IMR-90 (cell line): ENCODE data around the gene TPD52L2. TPM values are rescaled to one million over a fixed set of nuclear protein-coding genes. Genes with fewer than 3 reads are reported as not detected.

Experiments used
- ATAC-seq: fragments of 200-7000 bp; cut with Tn5 transposase; 2 replicates; pipeline ENCODE4 v1.9.1; 2020; ENCODE audit warnings: low read depth, mild to moderate bottlenecking, moderate library complexity
- BruUV-seq: library from RNA; stranded (reverse); fragments of 400-500 nt; replicated peaks from 2 replicates; lab custom pipeline; 2021; lab: Mats Ljungman, UMichigan
- CTCF ChIA-PET: fragments of 300-600 bp; formaldehyde crosslinking; extraction: SDS; loops from one replicate; lab custom pipeline; 2021; ENCODE audit warnings: antibody characterized with exemption; lab: Yijun Ruan, JAX
- POLR2A ChIA-PET: fragments of 300-600 bp; sonication (Branson Sonifier 250); formaldehyde crosslinking; loops from one replicate; lab custom pipeline; 2022; ENCODE audit warnings: antibody characterized with exemption; ENCODE audit not compliant: unreplicated experiment; lab: Charles Lee
- DNase-seq: peaks from one replicate; pipeline ENCODE4 v3.0.0; 2013
- H2AFZ ChIP-seq: replicated peaks from 2 replicates; pipeline ENCODE3; 2013; ENCODE audit warnings: low read length, mild to moderate bottlenecking; ENCODE audit not compliant: poor library complexity
- H2AK5ac ChIP-seq: 2 replicates; pipeline ENCODE4 v1.6.1; 2013; ENCODE audit warnings: low read depth, low read length, inconsistent platforms
- H2AK9ac ChIP-seq: replicated peaks from 2 replicates; pipeline ENCODE3; 2013; ENCODE audit warnings: mild to moderate bottlenecking, low read depth, low read length, moderate library complexity; ENCODE audit not compliant: poor library complexity
- H2BK120ac ChIP-seq: 2 replicates; pipeline ENCODE4 v1.6.1; 2013; ENCODE audit warnings: low read depth, low read length, inconsistent platforms
- H2BK15ac ChIP-seq: 3 replicates; pipeline ENCODE4 v1.6.1; 2013; ENCODE audit warnings: low read depth, low read length, inconsistent platforms
- H2BK20ac ChIP-seq: 2 replicates; pipeline ENCODE4 v1.6.1; 2013; ENCODE audit warnings: low read depth, mild to moderate bottlenecking, inconsistent platforms, low read length, moderate library complexity
- H2BK5ac ChIP-seq: 2 replicates; pipeline ENCODE4 v1.6.1; 2013; ENCODE audit warnings: mild to moderate bottlenecking, low read depth, low read length, inconsistent platforms; ENCODE audit not compliant: poor library complexity, severe bottlenecking
- H3K14ac ChIP-seq: replicated peaks from 2 replicates; pipeline ENCODE4 v1.6.1; 2013; ENCODE audit warnings: low read depth, low read length, inconsistent platforms
- H3K18ac ChIP-seq: 2 replicates; pipeline ENCODE4 v1.6.1; 2013; ENCODE audit warnings: low read depth, low read length, control low read depth
- H3K23ac ChIP-seq: 2 replicates; pipeline ENCODE4 v1.6.1; 2013; ENCODE audit warnings: low read depth, low read length, inconsistent platforms
- H3K27ac ChIP-seq: 2 replicates; pipeline ENCODE4 v1.5.1; 2013; ENCODE audit warnings: mild to moderate bottlenecking, control low read depth, low read length; ENCODE audit not compliant: insufficient read depth
- H3K27me3 ChIP-seq: 2 replicates; pipeline ENCODE4 v1.6.1; 2013; ENCODE audit warnings: low read length; ENCODE audit not compliant: control insufficient read depth, insufficient read depth
- H3K36me3 ChIP-seq: 2 replicates; pipeline ENCODE4 v1.6.1; 2013; ENCODE audit warnings: low read length, mixed read lengths; ENCODE audit not compliant: control insufficient read depth, insufficient read depth
- H3K4ac ChIP-seq: 2 replicates; pipeline ENCODE4 v1.6.1; 2013; ENCODE audit warnings: low read depth, low read length, inconsistent platforms
- H3K4me1 ChIP-seq: 2 replicates; pipeline ENCODE4 v1.6.1; 2013; ENCODE audit warnings: low read length, mixed read lengths; ENCODE audit not compliant: control insufficient read depth, insufficient read depth
- H3K4me2 ChIP-seq: 2 replicates; pipeline ENCODE4 v1.6.1; 2013; ENCODE audit warnings: low read depth, mild to moderate bottlenecking, control low read depth, low read length, moderate library complexity
- H3K4me3 ChIP-seq: 2 replicates; pipeline ENCODE4 v1.5.1; 2013; ENCODE audit warnings: low read depth, mild to moderate bottlenecking, control low read depth, low read length, moderate library complexity; ENCODE audit not compliant: insufficient read depth
- H3K56ac ChIP-seq: 2 replicates; pipeline ENCODE4 v1.6.1; 2013; ENCODE audit warnings: low read length, inconsistent platforms; ENCODE audit not compliant: insufficient read depth; ENCODE audit errors: extremely low read depth
- H3K79me1 ChIP-seq, 2 experiments: 2 replicates each; pipeline ENCODE4 v1.6.1; 2013; ENCODE audit warnings: low read length in 2 of 2, inconsistent platforms in 1 of 2, low read depth in 1 of 2
- H3K9ac ChIP-seq: 2 replicates; pipeline ENCODE4 v1.6.1; 2013; ENCODE audit warnings: low read depth, low read length, control low read depth
- H3K9me1 ChIP-seq: 2 replicates; pipeline ENCODE4 v1.6.1; 2013; ENCODE audit warnings: low read length, inconsistent platforms; ENCODE audit not compliant: insufficient read depth
- H3K9me3 ChIP-seq: 2 replicates; pipeline ENCODE4 v1.6.1; 2013; ENCODE audit warnings: low read length; ENCODE audit not compliant: control insufficient read depth, insufficient read depth
- H4K20me1 ChIP-seq: 2 replicates; pipeline ENCODE4 v1.6.1; 2013; ENCODE audit warnings: low read length, inconsistent platforms; ENCODE audit not compliant: insufficient read depth
- H4K5ac ChIP-seq: 2 replicates; pipeline ENCODE4 v1.6.1; 2013; ENCODE audit warnings: mild to moderate bottlenecking, low read depth, low read length, control low read depth
- H4K8ac ChIP-seq, 2 experiments: 2 replicates each; pipeline ENCODE4 v1.6.1; 2013; ENCODE audit warnings: low read depth in 2 of 2, low read length in 2 of 2, control low read depth in 1 of 2, inconsistent platforms in 1 of 2
- H4K91ac ChIP-seq: 2 replicates; pipeline ENCODE4 v1.6.1; 2013; ENCODE audit warnings: low read depth, low read length, inconsistent platforms; ENCODE audit not compliant: insufficient read depth
- BHLHE40 ChIP-seq: fragments of 150-350 bp; IDR thresholded peaks from 2 replicates; pipeline ENCODE4 v1.6.1; 2016; ENCODE audit warnings: mild to moderate bottlenecking, low read depth, low read length
- CEBPB ChIP-seq: IDR thresholded peaks from 2 replicates; pipeline ENCODE4 v1.6.1; 2012; ENCODE audit warnings: low read depth, low read length, improper control_type of control experiment
- CHD1 ChIP-seq: IDR thresholded peaks from 2 replicates; pipeline ENCODE4 v1.6.1; 2012; ENCODE audit warnings: low read depth, low read length, improper control_type of control experiment
- ELK1 ChIP-seq: fragments of 150-350 bp; IDR thresholded peaks from 2 replicates; pipeline ENCODE4 v1.6.1; 2016; ENCODE audit warnings: low read depth, mild to moderate bottlenecking, low read length, moderate library complexity, borderline replicate concordance
- MAFK ChIP-seq: IDR thresholded peaks from 2 replicates; pipeline ENCODE4 v1.6.1; 2012; ENCODE audit warnings: low read depth, low read length, improper control_type of control experiment
- MAZ ChIP-seq: IDR thresholded peaks from 2 replicates; pipeline ENCODE4 v1.6.1; 2012; ENCODE audit warnings: low read depth, mild to moderate bottlenecking, low read length, improper control_type of control experiment, moderate library complexity, borderline replicate concordance
- MXI1 ChIP-seq: IDR thresholded peaks from 2 replicates; pipeline ENCODE4 v1.6.1; 2012; ENCODE audit warnings: low read depth, mild to moderate bottlenecking, low read length, moderate library complexity, borderline replicate concordance
- NFE2L2 ChIP-seq: fragments of 150-350 bp; IDR thresholded peaks from 2 replicates; pipeline ENCODE4 v1.6.1; 2016; ENCODE audit warnings: low read depth, mild to moderate bottlenecking, low read length
- POLR2A ChIP-seq: IDR thresholded peaks from 2 replicates; pipeline ENCODE4 v1.6.1; 2012; ENCODE audit warnings: mild to moderate bottlenecking, low read depth, low read length
- RAD21 ChIP-seq: IDR thresholded peaks from 2 replicates; pipeline ENCODE4 v1.6.1; 2012; ENCODE audit warnings: low read length, improper control_type of control experiment
- RCOR1 ChIP-seq: IDR thresholded peaks from 2 replicates; pipeline ENCODE4 v1.6.1; 2012; ENCODE audit warnings: mild to moderate bottlenecking, low read length, improper control_type of control experiment; ENCODE audit not compliant: insufficient replicate concordance
- RFX5 ChIP-seq: IDR thresholded peaks from 2 replicates; pipeline ENCODE4 v1.8.0; 2012; ENCODE audit warnings: low read depth, mild to moderate bottlenecking, low read length, moderate library complexity
- WGBS, 2 experiments: methylation state at CpG; one replicate each; pipeline versions ENCODE4 v1.1.5 to v1.1.7; 2013; ENCODE audit warnings: missing lambda C conversion rate in 2 of 2; ENCODE audit not compliant: insufficient read length in 1 of 2; ENCODE audit errors: extremely low coverage in 2 of 2; 5-methylcytosine and 5-hydroxymethylcytosine counted together
- dilution Hi-C: fragments of 300-500 bp; cut with HindIII; formaldehyde crosslinking; loops from one replicate; pipeline ENCODE4 v1.14.3; 2018; ENCODE audit warnings: low sequenced_read_pairs; ENCODE audit not compliant: unreplicated experiment
- in situ Hi-C: fragments of 300-500 bp; cut with MboI; formaldehyde crosslinking; loops from 3 replicates; pipeline ENCODE4 v1.14.3; 2019; ENCODE audit warnings: low sequenced_read_pairs, inconsistent platforms, mixed read lengths
- intact Hi-C: fragments of 100-400 bp; cut with micrococcal nuclease; formaldehyde crosslinking; loops from 2 replicates; pipeline ENCODE4 v1.10.0; 2022
- polyA plus RNA-seq, 3 experiments: library from polyadenylated mRNA; depleted of rRNA; stranded (reverse); fragments of >200 nt; gene quantifications; 2 replicates each; pipeline ENCODE4 v1.2.3, GENCODE V29; 2012; ENCODE audit warnings: low replicate concordance in 1 of 3
- total RNA-seq: library from RNA; depleted of rRNA; stranded (reverse); fragments of >200 nt; gene quantifications from 2 replicates; pipeline ENCODE4 v1.2.3, GENCODE V29; 2012
- TF ChIP-seq, protein P1 (sequence below): fragments of 150-350 bp; IDR thresholded peaks from 2 replicates; pipeline ENCODE4 v1.6.1; 2017; ENCODE audit warnings: mild to moderate bottlenecking, antibody characterized with exemption, low read length, low read depth

Gene TPD52L2
- total and polyA plus RNA-seq, 2 of the 4 experiments (the other 2 are of a cell fraction): 113 to 189 TPM

DNA sequence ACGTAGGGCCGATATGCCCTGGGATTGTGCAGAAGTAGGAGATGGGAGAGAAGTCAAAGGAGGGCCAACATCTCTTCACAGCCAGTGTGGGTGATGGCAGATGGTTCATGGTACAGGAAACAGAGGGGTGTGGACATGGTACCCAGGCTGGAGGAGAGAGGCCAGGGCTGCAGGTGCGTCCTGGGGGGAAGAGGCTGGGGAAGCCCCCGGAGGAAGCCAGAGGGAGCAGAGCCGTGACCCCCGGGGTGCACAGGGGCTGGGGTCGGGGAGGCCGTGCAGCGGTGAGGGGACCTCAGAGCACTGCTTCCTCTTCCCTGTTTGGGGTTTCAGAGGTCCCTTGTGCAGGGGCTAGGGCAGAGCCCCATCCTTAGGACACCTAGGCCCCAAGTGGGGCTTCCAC lies 22.8 kb upstream of the TPD52L2 start:
- no TSS peak for BruUV-seq
- intact Hi-C loops (no loop called here), in situ Hi-C loops (no loop called here), dilution Hi-C loops (no loop called here)
- DNase-seq (no peak), ATAC-seq (no peak)
- no peak overlapping the region for H2AFZ ChIP-seq
- ChIA-PET CTCF (no interaction called here), POLR2A (no interaction called here)
- peaks cover 6% of the 10 kb centered on the region for H3K4me1 ChIP-seq
- no peak overlapping the region for H3K23ac ChIP-seq
- H3K4me3 ChIP-seq: no peak overlapping the region
- no peak overlapping the region for H3K56ac ChIP-seq
- H3K14ac ChIP-seq: no peak overlapping the region
- H3K27me3 ChIP-seq: peaks cover 6% of the 10 kb centered on the region
- H2BK15ac ChIP-seq: no peak overlapping the region
- H3K9ac ChIP-seq: no peak overlapping the region
- H3K9me1 ChIP-seq: 0 out of 2 replicates have a peak, but pooled peaks cover 5% of the 10 kb centered on the region
- no peak overlapping the region for H2AK9ac ChIP-seq
- H3K4me2 ChIP-seq: no peak overlapping the region
- H2BK20ac ChIP-seq: no peak overlapping the region
- H3K36me3 ChIP-seq: no peaks in the 10 kb centered on the region
- no peak overlapping the region for H3K18ac ChIP-seq
- 70% methylated on average over 8 of the region's 9 CpGs; no CpG with 5 or more reads in 1 of the 2 experiments for WGBS, 2 experiments
- H4K5ac ChIP-seq: no peak overlapping the region
- no peak overlapping the region for H3K4ac ChIP-seq
- no peak overlapping the region for H2AK5ac ChIP-seq
- H2BK5ac ChIP-seq: no peak overlapping the region
- H3K9me3 ChIP-seq: no peaks in the 10 kb centered on the region
- H2BK120ac ChIP-seq: no peak overlapping the region
- H4K20me1 ChIP-seq: no peaks in the 10 kb centered on the region
- H3K27ac ChIP-seq: no peak overlapping the region
- no peak for TF ChIP-seq BHLHE40
- no peak for TF ChIP-seq CEBPB
- no peak for TF ChIP-seq RFX5
- TF ChIP-seq MXI1: no peak
- no peak for TF ChIP-seq POLR2A
- no peak for TF ChIP-seq NFE2L2
- TF ChIP-seq, protein P1, sequence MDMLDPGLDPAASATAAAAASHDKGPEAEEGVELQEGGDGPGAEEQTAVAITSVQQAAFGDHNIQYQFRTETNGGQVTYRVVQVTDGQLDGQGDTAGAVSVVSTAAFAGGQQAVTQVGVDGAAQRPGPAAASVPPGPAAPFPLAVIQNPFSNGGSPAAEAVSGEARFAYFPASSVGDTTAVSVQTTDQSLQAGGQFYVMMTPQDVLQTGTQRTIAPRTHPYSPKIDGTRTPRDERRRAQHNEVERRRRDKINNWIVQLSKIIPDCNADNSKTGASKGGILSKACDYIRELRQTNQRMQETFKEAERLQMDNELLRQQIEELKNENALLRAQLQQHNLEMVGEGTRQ: no peak
- no peak for TF ChIP-seq RAD21
- no peak for TF ChIP-seq MAZ
- TF ChIP-seq RCOR1: no peak
- TF ChIP-seq MAFK: no peak
- no peak for TF ChIP-seq CHD1
- TF ChIP-seq ELK1: no peak
- H4K8ac ChIP-seq: no peak overlapping the region
- no peaks in the 10 kb centered on the region for H3K79me1 ChIP-seq
- H4K91ac ChIP-seq: no peak overlapping the region
